H9 (cell line): ENCODE data around the gene EQTN. TPM values are rescaled to one million over a fixed set of nuclear protein-coding genes. Genes with fewer than 3 reads are reported as not detected.

Experiments used
- DNase-seq: peaks from one replicate; pipeline ENCODE4 v3.0.0-alpha.2; 2017
- H2AFZ ChIP-seq: one replicate; pipeline ENCODE4 v1.6.1; 2013; ENCODE audit warnings: mild to moderate bottlenecking, low read length, control low read depth, moderate library complexity
- H2AK5ac ChIP-seq: 2 replicates; pipeline ENCODE4 v1.6.1; 2013; ENCODE audit warnings: low read length, control low read depth, mixed read lengths; ENCODE audit not compliant: insufficient read length
- H2BK120ac ChIP-seq: one replicate; pipeline ENCODE4 v1.6.1; 2013; ENCODE audit warnings: low read depth, mild to moderate bottlenecking, low read length, control low read depth, inconsistent platforms; ENCODE audit not compliant: poor library complexity, severe bottlenecking
- H2BK12ac ChIP-seq: 2 replicates; pipeline ENCODE4 v1.6.1; 2013; ENCODE audit warnings: low read length, control low read depth, mixed read lengths, low read depth; ENCODE audit not compliant: insufficient read length
- H2BK15ac ChIP-seq: 2 replicates; pipeline ENCODE4 v1.6.1; 2013; ENCODE audit warnings: low read depth, low read length, control low read depth
- H2BK20ac ChIP-seq: one replicate; pipeline ENCODE4 v1.6.1; 2013; ENCODE audit warnings: low read depth, mild to moderate bottlenecking, low read length, control low read depth, inconsistent platforms; ENCODE audit not compliant: poor library complexity, severe bottlenecking
- H2BK5ac ChIP-seq: 2 replicates; pipeline ENCODE4 v1.6.1; 2013; ENCODE audit warnings: low read length, control low read depth, mixed read lengths; ENCODE audit not compliant: insufficient read length
- H3K14ac ChIP-seq: 2 replicates; pipeline ENCODE4 v1.6.1; 2013; ENCODE audit warnings: low read length, control low read depth; ENCODE audit not compliant: insufficient read depth
- H3K18ac ChIP-seq: 2 replicates; pipeline ENCODE4 v1.6.1; 2013; ENCODE audit warnings: low read depth, mild to moderate bottlenecking, mixed read lengths, low read length, control low read depth; ENCODE audit not compliant: insufficient read length
- H3K23ac ChIP-seq: 2 replicates; pipeline ENCODE4 v1.6.1; 2013; ENCODE audit warnings: low read length, control low read depth, mixed read lengths, low read depth; ENCODE audit not compliant: insufficient read length
- H3K23me2 ChIP-seq: 2 replicates; pipeline ENCODE4 v1.6.1; 2013; ENCODE audit warnings: low read depth, mild to moderate bottlenecking, mixed read lengths, low read length, control low read depth; ENCODE audit not compliant: insufficient read length, poor library complexity, severe bottlenecking
- H3K27ac ChIP-seq: 2 replicates; pipeline ENCODE4 v1.5.1; 2013; ENCODE audit warnings: low read length, control low read depth, mixed read lengths, low read depth; ENCODE audit not compliant: insufficient read length
- H3K27me3 ChIP-seq: 2 replicates; pipeline ENCODE4 v1.6.1; 2013; ENCODE audit warnings: low read length, control low read depth, inconsistent platforms; ENCODE audit not compliant: insufficient read depth
- H3K4ac ChIP-seq: 2 replicates; pipeline ENCODE4 v1.6.1; 2013; ENCODE audit warnings: low read depth, mild to moderate bottlenecking, control low read depth, inconsistent platforms, low read length, moderate library complexity
- H3K4me1 ChIP-seq: 2 replicates; pipeline ENCODE4 v1.6.1; 2013; ENCODE audit warnings: low read length, control low read depth, inconsistent platforms; ENCODE audit not compliant: insufficient read depth
- H3K4me2 ChIP-seq: 2 replicates; pipeline ENCODE4 v1.6.1; 2013; ENCODE audit warnings: low read length, control low read depth, mixed read lengths; ENCODE audit not compliant: insufficient read length, insufficient read depth
- H3K56ac ChIP-seq: 2 replicates; pipeline ENCODE4 v1.6.1; 2013; ENCODE audit warnings: low read depth, mild to moderate bottlenecking, mixed read lengths, low read length, control low read depth; ENCODE audit not compliant: insufficient read length
- H3K79me1 ChIP-seq: 2 replicates; pipeline ENCODE4 v1.6.1; 2013; ENCODE audit warnings: low read depth, mild to moderate bottlenecking, moderate library complexity, low read length, control low read depth, inconsistent platforms; ENCODE audit not compliant: insufficient read depth, poor library complexity, severe bottlenecking
- H3K79me2 ChIP-seq: 2 replicates; pipeline ENCODE4 v1.6.1; 2013; ENCODE audit warnings: low read length, control low read depth, inconsistent platforms; ENCODE audit not compliant: insufficient read depth
- H3K9ac ChIP-seq: 2 replicates; pipeline ENCODE4 v1.6.1; 2013; ENCODE audit warnings: low read length, control low read depth, mixed read lengths; ENCODE audit not compliant: insufficient read length; ENCODE audit errors: extremely low read depth
- H3K9me3 ChIP-seq: one replicate; pipeline ENCODE4 v1.6.1; 2013; ENCODE audit warnings: low read depth, low read length, inconsistent platforms; ENCODE audit not compliant: control insufficient read depth
- H3T11ph ChIP-seq: one replicate; pipeline ENCODE4 v1.6.1; 2013; ENCODE audit warnings: mild to moderate bottlenecking, low read length, control low read depth, inconsistent platforms
- H4K20me1 ChIP-seq: one replicate; pipeline ENCODE4 v1.6.1; 2013; ENCODE audit not compliant: control insufficient read depth, insufficient read length, insufficient read depth
- H4K5ac ChIP-seq: 2 replicates; pipeline ENCODE4 v1.6.1; 2013; ENCODE audit warnings: low read depth, mild to moderate bottlenecking, mixed read lengths, low read length, control low read depth; ENCODE audit not compliant: insufficient read length
- H4K8ac ChIP-seq: replicated peaks from 2 replicates; pipeline ENCODE4 v1.6.1; 2013; ENCODE audit warnings: low read length, control low read depth, mixed read lengths, low read depth; ENCODE audit not compliant: insufficient read length
- H4K91ac ChIP-seq: 2 replicates; pipeline ENCODE4 v1.6.1; 2013; ENCODE audit warnings: low read depth, mild to moderate bottlenecking, moderate library complexity, mixed read lengths, low read length, control low read depth; ENCODE audit not compliant: insufficient read length
- H3K27ac Mint-ChIP-seq, 3 experiments: 2 replicates in 2 of 3; 3 replicates in 1 of 3; pipeline ENCODE4 v1.8.0; 2020 to 2021; ENCODE audit warnings: mixed read lengths in 3 of 3, mild to moderate bottlenecking in 1 of 3, moderate library complexity in 1 of 3
- H3K27me3 Mint-ChIP-seq: 2 replicates; pipeline ENCODE4 v1.8.0; 2021; ENCODE audit warnings: low read depth, mild to moderate bottlenecking, moderate library complexity, mixed read lengths
- H3K36me3 Mint-ChIP-seq, 3 experiments: 2 replicates in 2 of 3; 3 replicates in 1 of 3; pipeline ENCODE4 v1.8.0; 2020 to 2021; ENCODE audit warnings: low read depth in 3 of 3, mixed read lengths in 3 of 3; ENCODE audit not compliant: insufficient read depth in 1 of 3
- H3K4me1 Mint-ChIP-seq, 2 experiments: 2 replicates each; pipeline ENCODE4 v1.8.0; 2020; ENCODE audit warnings: mixed read lengths in 2 of 2
- H3K4me3 Mint-ChIP-seq, 2 experiments: 2 replicates in 1 of 2; 3 replicates in 1 of 2; pipeline ENCODE4 v1.8.0; 2020 to 2021; ENCODE audit warnings: mild to moderate bottlenecking in 2 of 2, mixed read lengths in 2 of 2, moderate library complexity in 1 of 2
- H3K9me3 Mint-ChIP-seq, 2 experiments: 2 replicates in 1 of 2; 3 replicates in 1 of 2; pipeline ENCODE4 v1.8.0; 2020; ENCODE audit warnings: mild to moderate bottlenecking in 2 of 2, mixed read lengths in 2 of 2, moderate library complexity in 1 of 2
- CTCF ChIP-seq: fragments of 200-600 bp; sonication (generic); conservative IDR thresholded peaks from 3 replicates; pipeline ENCODE4 v1.8.0; 2021; ENCODE audit warnings: antibody characterized with exemption, mild to moderate bottlenecking
- WGBS: extraction: QIAGEN DNeasy Blood & Tissue Kit; methylation state at CpG from one replicate; pipeline ENCODE4 v1.1.7; 2013; ENCODE audit warnings: missing lambda C conversion rate, low lambda C conversion rate, mixed read lengths; ENCODE audit not compliant: insufficient read length; ENCODE audit errors: extremely low coverage; 5-methylcytosine and 5-hydroxymethylcytosine counted together
- total RNA-seq: library from RNA; stranded (reverse); gene quantifications from 2 replicates; pipeline ENCODE4 v1.2.1, GENCODE V29; 2021

Gene EQTN
- total RNA-seq, 1 experiment from 2014 or later, result not detected

- no peak overlapping the region for H4K5ac ChIP-seq
- H3K79me1 ChIP-seq, result no peaks in the 10 kb centered on the region
- Mint-ChIP-seq H3K27ac (no peak overlapping the region), H3K36me3 (no peaks in the 10 kb centered on the region), H3K27me3 (no peaks in the 10 kb centered on the region), H3K4me1 (0 out of 4 replicates have a peak, but pooled peaks cover 0 to 3% of the 10 kb centered on the region in 2 experiments), H3K4me3 (no peak overlapping the region), H3K9me3 (no peaks in the 10 kb centered on the region)
- no peaks in the 10 kb centered on the region for H3K79me2 ChIP-seq
- H4K20me1 ChIP-seq, result no peaks in the 10 kb centered on the region
- H4K8ac ChIP-seq, result no peak overlapping the region
- no peak overlapping the region for H3K4me2 ChIP-seq
- no peak overlapping the region for H2BK12ac ChIP-seq
- no peak overlapping the region for H2BK20ac ChIP-seq
- H2AK5ac ChIP-seq, result no peak overlapping the region
- H3K56ac ChIP-seq, result no peak overlapping the region
- H3K9ac ChIP-seq, result no peak overlapping the region
- no peaks in the 10 kb centered on the region for H3K9me3 ChIP-seq
- WGBS, result no CpG with 5 or more reads among the region's 8 CpGs
- DNase-seq, result no peak
- H3K23me2 ChIP-seq, result no peaks in the 10 kb centered on the region
- H3T11ph ChIP-seq, result no peak overlapping the region
- no peak overlapping the region for H2BK15ac ChIP-seq
- no peak overlapping the region for H2AFZ ChIP-seq
- no peak overlapping the region for H3K4ac ChIP-seq
- no peak overlapping the region for H3K14ac ChIP-seq
- H2BK5ac ChIP-seq, result no peak overlapping the region
- H4K91ac ChIP-seq, result no peak overlapping the region
- no peak overlapping the region for H3K27ac ChIP-seq
- H3K27me3 ChIP-seq, result no peaks in the 10 kb centered on the region
- TF ChIP-seq CTCF, result no peak
- no peak overlapping the region for H2BK120ac ChIP-seq
- H3K18ac ChIP-seq, result no peak overlapping the region
- no peaks in the 10 kb centered on the region for H3K4me1 ChIP-seq
- H3K23ac ChIP-seq, result no peak overlapping the region
Observed at GRCh38 chr9:27291292-27291691, 5.7 kb downstream of the EQTN start.
